ENCODE data around the gene KCNG4.
"Not testable (repeated sequence)": the region's sequence is repeated elsewhere in the genome, so short reads cannot be mapped to it uniquely, and the experiment has no call there.

The KCNG4 gene

DNA sequence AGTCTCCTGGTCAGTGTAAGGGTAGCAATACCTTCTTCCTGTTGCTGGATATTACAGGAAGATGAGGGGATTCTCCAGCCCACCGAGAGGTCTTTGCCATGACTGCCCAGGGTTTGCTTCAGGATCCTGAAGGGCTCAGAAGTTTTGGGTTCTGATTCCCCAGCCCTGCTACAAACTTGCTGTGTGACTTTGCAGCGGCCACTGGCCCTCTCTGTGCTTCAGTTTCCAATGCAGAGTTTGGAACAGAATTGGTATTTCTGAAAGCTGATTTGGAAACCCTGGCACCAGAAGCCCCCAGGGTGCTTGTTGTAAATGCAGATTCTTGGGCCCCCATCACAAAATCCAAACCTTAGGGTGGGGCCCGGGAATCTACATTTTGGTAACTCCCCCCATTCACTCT, 14.7 kb downstream of the KCNG4 start:
- in situ Hi-C loops (cut with HindIII; ENCODE audit: low pct_ligation_motif_present, low sequenced_read_pairs), result no loop called here

DNA sequence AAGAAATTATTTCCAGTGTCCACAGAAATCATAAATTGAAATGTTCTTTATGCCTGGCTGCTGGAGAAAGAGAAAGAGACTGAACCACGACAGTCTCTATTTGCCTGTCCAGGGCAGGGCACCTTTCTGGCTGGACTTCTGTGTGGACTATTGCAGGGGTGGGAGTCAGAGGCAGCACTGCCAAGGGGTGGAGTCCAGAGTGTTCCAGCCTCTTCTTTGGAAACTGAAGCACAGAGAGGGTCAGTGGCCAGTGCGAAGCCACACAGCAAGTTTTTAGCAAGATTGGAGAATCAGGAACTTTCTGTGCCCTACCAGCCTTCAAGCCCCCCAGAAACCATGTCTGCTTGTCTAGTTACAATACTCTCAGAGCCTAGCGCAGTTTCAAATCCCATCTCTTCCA, 15.3 kb downstream of the KCNG4 start:
- no peak overlapping the region for H3K27ac ChIP-seq
- H3K4me3 ChIP-seq (ENCODE audit: low read depth, low read length), result no peak overlapping the region
- no peak for DNase-seq
- H3K36me3 ChIP-seq (replicated peaks), result no peaks in the 10 kb centered on the region
- in situ Hi-C loops (cut with HindIII; ENCODE audit: low pct_ligation_motif_present, low sequenced_read_pairs), result no loop called here
- H3K27me3 ChIP-seq (replicated peaks), result no peaks in the 10 kb centered on the region
- TF ChIP-seq, protein P1, sequence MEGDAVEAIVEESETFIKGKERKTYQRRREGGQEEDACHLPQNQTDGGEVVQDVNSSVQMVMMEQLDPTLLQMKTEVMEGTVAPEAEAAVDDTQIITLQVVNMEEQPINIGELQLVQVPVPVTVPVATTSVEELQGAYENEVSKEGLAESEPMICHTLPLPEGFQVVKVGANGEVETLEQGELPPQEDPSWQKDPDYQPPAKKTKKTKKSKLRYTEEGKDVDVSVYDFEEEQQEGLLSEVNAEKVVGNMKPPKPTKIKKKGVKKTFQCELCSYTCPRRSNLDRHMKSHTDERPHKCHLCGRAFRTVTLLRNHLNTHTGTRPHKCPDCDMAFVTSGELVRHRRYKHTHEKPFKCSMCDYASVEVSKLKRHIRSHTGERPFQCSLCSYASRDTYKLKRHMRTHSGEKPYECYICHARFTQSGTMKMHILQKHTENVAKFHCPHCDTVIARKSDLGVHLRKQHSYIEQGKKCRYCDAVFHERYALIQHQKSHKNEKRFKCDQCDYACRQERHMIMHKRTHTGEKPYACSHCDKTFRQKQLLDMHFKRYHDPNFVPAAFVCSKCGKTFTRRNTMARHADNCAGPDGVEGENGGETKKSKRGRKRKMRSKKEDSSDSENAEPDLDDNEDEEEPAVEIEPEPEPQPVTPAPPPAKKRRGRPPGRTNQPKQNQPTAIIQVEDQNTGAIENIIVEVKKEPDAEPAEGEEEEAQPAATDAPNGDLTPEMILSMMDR (IDR thresholded peaks at IDR 0.05; ENCODE audit: low read depth, low read length, missing control alignments), result no peak

More for the DNA sequence above, 14.7 kb downstream of the KCNG4 start:
- DNase-seq, result no peak
- Histone ChIP-seq H3K27me3 (replicated peaks) (no peaks in the 10 kb centered on the region), H3K4me3 (ENCODE audit: low read depth, low read length) (no peak overlapping the region), H3K27ac (no peak overlapping the region), H3K36me3 (replicated peaks) (no peaks in the 10 kb centered on the region)
- TF ChIP-seq, protein P1 (IDR thresholded peaks at IDR 0.05; ENCODE audit: low read depth, low read length, missing control alignments), result no peak

DNA sequence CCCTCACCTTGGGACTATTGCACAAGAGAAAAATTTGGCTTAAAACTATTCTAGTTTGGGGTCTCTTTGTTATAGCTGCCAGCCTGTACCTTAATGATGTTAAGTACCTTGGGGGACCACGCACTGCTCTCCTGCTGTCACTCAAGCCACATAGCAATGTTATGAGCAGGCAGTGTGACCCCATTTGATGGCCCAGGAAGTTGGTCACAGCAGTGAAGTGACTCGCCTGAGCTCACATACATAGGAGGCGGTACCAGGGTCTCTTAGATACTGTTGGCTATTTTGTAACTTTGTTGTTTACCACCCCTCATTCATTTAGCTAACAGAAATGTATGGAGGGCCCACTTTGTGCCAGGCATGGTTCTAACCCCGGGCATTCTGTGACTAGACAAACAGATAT, 16.4 kb downstream of the KCNG4 start:
- Histone ChIP-seq H3K36me3 (replicated peaks) (no peaks in the 10 kb centered on the region), H3K4me3 (ENCODE audit: low read depth, low read length) (no peak overlapping the region), H3K27ac (no peak overlapping the region), H3K27me3 (replicated peaks) (no peaks in the 10 kb centered on the region)
- in situ Hi-C loops (cut with HindIII; ENCODE audit: low pct_ligation_motif_present, low sequenced_read_pairs), result no loop called here
- TF ChIP-seq, protein P1 (IDR thresholded peaks at IDR 0.05; ENCODE audit: low read depth, low read length, missing control alignments), result no peak
- no peak for DNase-seq

DNA sequence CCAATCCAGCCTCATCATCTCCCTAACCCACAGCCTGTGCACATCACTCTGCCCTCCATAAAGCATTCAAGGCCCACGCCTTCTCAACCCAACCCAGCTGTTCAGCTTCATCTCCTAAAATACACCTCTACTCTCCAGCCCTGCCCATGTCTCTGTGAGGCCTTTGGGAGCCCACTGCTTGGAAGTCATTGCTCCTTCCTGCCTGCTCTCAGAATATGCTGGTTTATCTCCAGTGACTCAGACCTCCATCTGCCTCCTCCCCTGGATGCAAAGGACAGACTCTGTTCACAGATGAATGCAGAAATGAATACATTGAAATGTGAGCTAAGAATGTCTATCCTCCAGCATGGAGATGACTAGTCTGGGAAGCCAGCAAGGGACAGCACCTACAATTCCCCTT, 19.0 kb downstream of the KCNG4 start:
- Histone ChIP-seq H3K36me3 (replicated peaks) (no peaks in the 10 kb centered on the region), H3K27ac (no peak overlapping the region), H3K4me3 (ENCODE audit: low read depth, low read length) (no peak overlapping the region), H3K27me3 (replicated peaks) (no peaks in the 10 kb centered on the region)
- in situ Hi-C loops (cut with HindIII; ENCODE audit: low pct_ligation_motif_present, low sequenced_read_pairs), result no loop called here
- peak; percentile 60 for DNase-seq
- TF ChIP-seq, protein P1 (IDR thresholded peaks at IDR 0.05; ENCODE audit: low read depth, low read length, missing control alignments), result no peak

DNA sequence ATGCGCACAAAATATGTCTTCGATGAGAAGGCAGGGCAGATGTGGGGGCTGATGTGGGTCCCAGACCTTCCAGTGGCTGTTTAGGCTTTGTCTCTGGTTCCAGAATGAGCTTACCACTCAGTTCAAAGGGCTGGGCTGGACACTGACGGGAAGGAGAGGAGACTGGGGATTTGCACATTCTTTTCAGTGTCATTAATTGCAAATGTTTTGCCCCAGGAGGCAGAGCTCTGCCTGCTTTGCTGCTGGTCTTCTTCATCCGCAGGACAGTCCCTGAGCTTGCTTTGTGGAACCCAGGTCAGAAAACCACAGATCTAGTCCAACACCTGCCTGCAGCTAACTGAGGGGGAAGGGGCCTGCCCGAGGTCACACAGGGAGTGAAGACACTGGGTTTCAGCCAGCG, 20.9 kb downstream of the KCNG4 start:
- H3K36me3 ChIP-seq (replicated peaks), result no peaks in the 10 kb centered on the region
- H3K27ac ChIP-seq, result no peak overlapping the region
- no peak for DNase-seq
- in situ Hi-C loops (cut with HindIII; ENCODE audit: low pct_ligation_motif_present, low sequenced_read_pairs), result no loop called here
- no peaks in the 10 kb centered on the region for H3K27me3 ChIP-seq (replicated peaks)
- TF ChIP-seq, protein P1 (IDR thresholded peaks at IDR 0.05; ENCODE audit: low read depth, low read length, missing control alignments), result no peak
- no peak overlapping the region for H3K4me3 ChIP-seq (ENCODE audit: low read depth, low read length)

DNA sequence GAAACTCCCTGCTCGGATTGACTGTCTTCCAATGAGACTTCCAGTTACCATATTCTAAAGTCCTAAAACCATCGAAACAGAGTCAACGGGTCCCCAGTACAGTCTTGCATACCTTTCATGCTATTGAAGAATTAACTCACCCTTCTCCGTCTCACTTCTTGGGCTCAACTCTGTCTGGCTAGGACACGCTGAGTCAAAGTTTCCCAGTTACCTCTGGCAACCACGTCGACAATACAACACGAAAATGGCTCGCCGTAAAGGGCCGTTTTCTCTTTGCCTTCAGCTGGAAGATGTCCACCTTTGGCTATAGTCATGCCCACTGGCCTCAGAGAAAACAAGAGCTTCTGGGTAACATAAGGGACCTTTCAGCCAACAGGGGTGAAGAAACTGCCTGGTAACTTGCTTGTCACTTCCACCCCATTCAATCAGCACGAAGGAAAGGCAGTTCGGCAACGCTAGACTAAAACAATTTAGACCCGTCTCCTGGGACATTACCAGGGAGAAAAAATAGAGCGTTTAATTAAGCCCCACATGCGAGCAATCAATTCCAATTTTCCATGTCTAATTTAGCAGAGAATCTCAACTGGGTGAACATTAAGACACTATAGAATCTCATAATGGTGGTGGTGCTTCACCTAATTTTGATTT, 21.5 kb downstream of the KCNG4 start:
- in situ Hi-C loops (cut with HindIII; ENCODE audit: low pct_ligation_motif_present, low sequenced_read_pairs), result no loop called here
- TF ChIP-seq, protein P1 (IDR thresholded peaks at IDR 0.05; ENCODE audit: low read depth, low read length, missing control alignments), result no peak
- Histone ChIP-seq H3K27ac (no peak overlapping the region), H3K4me3 (ENCODE audit: low read depth, low read length) (no peak overlapping the region), H3K36me3 (replicated peaks) (no peaks in the 10 kb centered on the region), H3K27me3 (replicated peaks) (no peaks in the 10 kb centered on the region)
- DNase-seq, result no peak

DNA sequence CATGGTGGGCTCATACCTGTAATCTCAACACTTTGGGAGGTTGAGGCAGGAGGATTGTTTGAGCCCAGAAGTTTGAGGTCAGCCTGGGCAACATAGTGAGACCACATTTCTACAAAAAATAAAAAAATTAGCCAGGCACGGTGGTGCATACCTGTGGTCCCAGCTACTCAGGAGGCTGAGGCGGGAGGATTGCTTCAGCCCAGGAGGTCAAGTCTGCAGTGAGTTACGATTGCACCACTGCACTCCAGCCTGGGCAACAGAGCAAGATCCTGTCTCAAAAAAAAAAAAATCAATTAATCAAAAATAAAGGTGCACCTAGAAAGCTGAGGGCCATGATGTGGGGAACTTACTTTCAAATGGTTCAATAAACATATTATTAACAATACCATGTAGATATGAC, 23.7 kb downstream of the KCNG4 start:
- H3K36me3 ChIP-seq (replicated peaks); in situ Hi-C loops (cut with HindIII; ENCODE audit: low pct_ligation_motif_present, low sequenced_read_pairs); DNase-seq; H3K4me3 ChIP-seq (ENCODE audit: low read depth, low read length); H3K27me3 ChIP-seq (replicated peaks); H3K27ac ChIP-seq: not testable (repeated sequence)

Measured in brain microvascular endothelial cell (primary cell).